ENCODE data around the gene CBX4. TPM values are rescaled to one million over a fixed set of nuclear protein-coding genes. Genes with fewer than 3 reads are reported as not detected.
A peak's percentile ranks its signal among the peaks of the same experiment; 100 is the strongest.

The CBX4 gene
- total RNA-seq, 1 experiment from 2014 or later: 3.3 TPM

GRCh38 chr17:79837888-79838521 is 1.2 kb downstream of the CBX4 start (continued):
- TF ChIP-seq AFF4 (CRISPR knock-in tag; IDR thresholded peaks at IDR 0.05; ENCODE audit: borderline replicate concordance) (no peak), FOXJ3 (CRISPR knock-in tag; IDR thresholded peaks at IDR 0.05; ENCODE audit: borderline replicate concordance) (no peak), ZNF671 (CRISPR knock-in tag; IDR thresholded peaks at IDR 0.05) (no peak), SMAD3 (CRISPR knock-in tag; IDR thresholded peaks at IDR 0.05; ENCODE audit: borderline replicate concordance) (no peak), MYBL2 (CRISPR knock-in tag; IDR thresholded peaks at IDR 0.05) (no peak), SMAD4 (CRISPR knock-in tag; IDR thresholded peaks at IDR 0.05) (no peak), IRF1 (CRISPR knock-in tag; IDR thresholded peaks at IDR 0.05) (no peak)

DNA sequence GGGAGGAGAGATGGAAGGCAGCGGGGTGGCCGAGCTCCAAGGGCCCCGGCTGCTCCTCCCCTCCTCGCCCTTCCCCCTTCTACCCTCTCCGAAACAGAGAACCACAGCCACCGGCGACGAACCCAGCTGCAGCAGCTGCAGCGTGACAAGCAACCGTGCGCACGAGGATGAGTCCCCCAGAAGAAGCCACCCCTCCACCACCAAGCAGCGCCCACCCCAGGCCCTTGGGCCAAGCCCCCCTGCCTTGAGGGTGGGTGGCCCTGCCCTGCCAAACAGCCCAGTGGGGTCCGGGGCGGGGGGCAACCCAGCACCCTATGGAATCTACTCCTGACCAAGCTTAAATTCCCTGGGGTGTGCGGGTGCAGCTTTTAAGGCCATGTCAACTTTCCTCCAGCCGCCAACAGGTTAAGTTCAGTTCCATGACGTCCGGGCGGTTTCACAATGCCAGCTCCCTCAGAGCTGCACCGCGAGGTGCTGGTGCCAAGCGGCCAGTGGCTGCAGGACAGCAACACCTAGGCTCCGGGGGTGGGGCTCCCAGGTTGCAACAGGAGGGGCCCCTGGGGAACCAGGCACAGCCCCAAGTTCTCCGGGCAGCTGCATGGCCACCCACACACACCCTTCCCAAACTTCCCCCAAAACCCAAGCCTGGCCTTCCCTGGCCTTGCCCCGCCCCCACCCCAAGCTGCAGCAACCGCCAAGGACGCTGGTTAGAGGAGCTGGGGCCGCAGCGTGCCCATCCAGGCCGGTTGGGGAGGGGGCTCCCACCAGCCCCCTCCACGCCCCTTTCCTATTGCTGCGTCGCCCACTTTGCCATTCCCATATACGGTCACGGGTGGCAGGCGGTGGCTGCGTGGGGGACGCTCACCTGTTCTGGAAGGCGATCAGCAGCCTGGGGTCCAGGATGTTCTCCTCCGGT is 2.0 kb downstream of the CBX4 start:
- TF ChIP-seq ZNF425 (CRISPR knock-in tag; conservative IDR thresholded peaks at IDR 0.05) (no peak), ZNF281 (CRISPR knock-in tag; IDR thresholded peaks at IDR 0.05) (peak; percentile 62; the same call in 1 of the 2 replicates), GABPB1 (CRISPR knock-in tag; IDR thresholded peaks at IDR 0.05) (peak; percentile 50), MAX (CRISPR knock-in tag; IDR thresholded peaks at IDR 0.05) (peak; percentile 56; the same call in 1 of the 2 replicates), FOXP1 (CRISPR knock-in tag; IDR thresholded peaks at IDR 0.05; ENCODE audit: borderline replicate concordance) (no peak), ZNF232 (CRISPR knock-in tag; IDR thresholded peaks at IDR 0.05) (no peak), NFE2L1 (CRISPR knock-in tag; IDR thresholded peaks at IDR 0.05) (no peak), EMX1 (CRISPR knock-in tag; IDR thresholded peaks at IDR 0.05) (no peak), ZNF423 (CRISPR knock-in tag; IDR thresholded peaks at IDR 0.05) (peak; percentile 17; the same call in 1 of the 2 replicates)
- TF ChIP-seq, protein P1, sequence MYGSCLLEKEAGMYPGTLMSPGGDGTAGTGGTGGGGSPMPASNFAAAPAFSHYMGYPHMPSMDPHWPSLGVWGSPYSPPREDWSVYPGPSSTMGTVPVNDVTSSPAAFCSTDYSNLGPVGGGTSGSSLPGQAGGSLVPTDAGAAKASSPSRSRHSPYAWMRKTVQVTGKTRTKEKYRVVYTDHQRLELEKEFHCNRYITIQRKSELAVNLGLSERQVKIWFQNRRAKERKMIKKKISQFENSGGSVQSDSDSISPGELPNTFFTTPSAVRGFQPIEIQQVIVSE (CRISPR knock-in tag; IDR thresholded peaks at IDR 0.05; ENCODE audit: borderline replicate concordance): no peak
- TF ChIP-seq, protein P2, sequence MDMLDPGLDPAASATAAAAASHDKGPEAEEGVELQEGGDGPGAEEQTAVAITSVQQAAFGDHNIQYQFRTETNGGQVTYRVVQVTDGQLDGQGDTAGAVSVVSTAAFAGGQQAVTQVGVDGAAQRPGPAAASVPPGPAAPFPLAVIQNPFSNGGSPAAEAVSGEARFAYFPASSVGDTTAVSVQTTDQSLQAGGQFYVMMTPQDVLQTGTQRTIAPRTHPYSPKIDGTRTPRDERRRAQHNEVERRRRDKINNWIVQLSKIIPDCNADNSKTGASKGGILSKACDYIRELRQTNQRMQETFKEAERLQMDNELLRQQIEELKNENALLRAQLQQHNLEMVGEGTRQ (CRISPR knock-in tag; IDR thresholded peaks at IDR 0.05): no peak
- peak; percentile 54 for DNase-seq (ENCODE audit: low spot score)
- Mint-ChIP-seq H3K27ac (no peak overlapping the region), H3K9me3 (no peaks in the 10 kb centered on the region), H3K36me3 (no peaks in the 10 kb centered on the region; the same call in 1 of the 2 replicates), H3K4me3 (peak overlapping the region; percentile 72), H3K4me1 (peaks cover 33% of the 10 kb centered on the region), H3K27me3 (ENCODE audit: low read depth) (peaks cover 90% of the 10 kb centered on the region)
- ChIA-PET POLR2A (interaction anchor here (0.6 to 5.0 kb wide), 16 partner anchors 11 to 1655 kb away, joined by 3 to 68 read pairs (median 4); partner anchors contain the start of gene CBX8), CTCF (interaction anchor here (0.6 to 10.3 kb wide), 21 partner anchors 7 to 1559 kb away, joined by 3 to 464 read pairs (median 14); partner anchors contain the start of genes CBX8 and GAA)
- ATAC-seq: no peak

Data from WTC11 (cell line).